GM11168 (cell line): Measurements from ENCODE around the gene PSTPIP2.

Experiments
- in situ Hi-C: fragments of 300-500 bp; cut with MboI; formaldehyde crosslinking; loops from one replicate; pipeline ENCODE4 v1.12.0; 2022; ENCODE audit warnings: low sequenced_read_pairs; ENCODE audit not compliant: unreplicated experiment

Gene PSTPIP2

GRCh38 chr18:46040747-46041104, 31.3 kb downstream of the PSTPIP2 start:
- in situ Hi-C loops: no loop called here

GRCh38 chr18:46040033-46040746, 31.9 kb downstream of the PSTPIP2 start:
- in situ Hi-C loops: no loop called here

GRCh38 chr18:46037512-46038305, 34.4 kb downstream of the PSTPIP2 start:
- in situ Hi-C loops: no loop called here

GRCh38 chr18:46035696-46036680, 36.1 kb downstream of the PSTPIP2 start:
- in situ Hi-C loops: no loop called here

GRCh38 chr18:46034230-46034629, 37.8 kb downstream of the PSTPIP2 start:
- in situ Hi-C loops: loop anchor here (5.0 kb wide), 1 partner anchor 38 kb away; the partner anchor contains the start of gene PSTPIP2

- in situ Hi-C loops: loop anchor here (5.0 kb wide), 1 partner anchor 41 kb away; the partner anchor contains the start of gene PSTPIP2
These were observed 40.3 kb downstream of the PSTPIP2 start for GRCh38 chr18:46031741-46032140.

- in situ Hi-C loops: no loop called here
These were observed 43.5 kb downstream of the PSTPIP2 start for GRCh38 chr18:46028536-46028891.

GRCh38 chr18:46019936-46020335, 52.1 kb downstream of the PSTPIP2 start:
- in situ Hi-C loops: no loop called here

GRCh38 chr18:46013484-46014189, 58.4 kb downstream of the PSTPIP2 start:
- in situ Hi-C loops: no loop called here

- in situ Hi-C loops: no loop called here
These were observed 61.4 kb downstream of the PSTPIP2 start for GRCh38 chr18:46010676-46011075.

- in situ Hi-C loops: no loop called here
These were observed 62.0 kb downstream of the PSTPIP2 start for GRCh38 chr18:46010050-46010449.

- in situ Hi-C loops: no loop called here
These were observed 62.8 kb downstream of the PSTPIP2 start for GRCh38 chr18:46009125-46009840.

GRCh38 chr18:46008531-46008930, 63.5 kb downstream of the PSTPIP2 start:
- in situ Hi-C loops: no loop called here

GRCh38 chr18:46007165-46007564, 64.9 kb downstream of the PSTPIP2 start:
- in situ Hi-C loops: no loop called here

GRCh38 chr18:46002934-46003333, 69.1 kb downstream of the PSTPIP2 start:
- in situ Hi-C loops: no loop called here

GRCh38 chr18:46001892-46002291, 70.2 kb downstream of the PSTPIP2 start:
- in situ Hi-C loops: no loop called here

GRCh38 chr18:46001074-46001473, 71.0 kb downstream of the PSTPIP2 start:
- in situ Hi-C loops: no loop called here

- in situ Hi-C loops: no loop called here
These were observed 72.5 kb downstream of the PSTPIP2 start for GRCh38 chr18:45999536-45999935.

- in situ Hi-C loops: no loop called here
These were observed 73.8 kb downstream of the PSTPIP2 start for GRCh38 chr18:45998244-45998643.
